ENCODE results near the gene UGT1A8.

Gene UGT1A8

DNA sequence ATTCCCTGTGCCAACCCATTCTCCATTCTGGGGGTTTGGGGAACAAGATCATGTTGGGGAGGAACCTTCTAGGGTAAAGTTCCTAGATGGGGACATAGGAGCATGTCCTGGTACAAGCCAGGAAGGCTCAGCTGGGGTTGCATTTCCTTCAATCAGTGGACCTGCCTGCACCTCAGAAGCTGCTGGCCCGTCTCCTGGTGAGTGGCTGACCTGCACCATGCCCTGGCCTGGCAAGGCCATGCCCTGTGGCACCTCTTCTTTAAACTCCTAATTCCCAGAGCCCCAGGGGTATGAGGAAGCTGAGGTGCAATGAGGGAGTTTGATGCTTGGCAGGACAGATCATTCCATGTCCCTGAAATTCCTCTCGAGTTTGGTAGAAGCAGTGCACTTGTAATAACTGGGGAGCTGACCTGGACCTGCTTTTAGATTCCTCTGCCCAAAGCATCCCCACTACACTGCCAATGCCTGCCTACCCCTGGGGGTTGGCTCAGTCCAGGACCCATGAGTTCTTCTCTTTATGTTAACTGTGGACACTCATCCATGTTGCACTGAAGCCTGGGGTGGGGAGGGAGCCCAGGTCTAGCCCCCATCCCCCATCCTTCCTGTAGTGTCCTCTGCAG, 186.0 kb downstream of the UGT1A8 start:
- DNase-seq = no peak

DNA sequence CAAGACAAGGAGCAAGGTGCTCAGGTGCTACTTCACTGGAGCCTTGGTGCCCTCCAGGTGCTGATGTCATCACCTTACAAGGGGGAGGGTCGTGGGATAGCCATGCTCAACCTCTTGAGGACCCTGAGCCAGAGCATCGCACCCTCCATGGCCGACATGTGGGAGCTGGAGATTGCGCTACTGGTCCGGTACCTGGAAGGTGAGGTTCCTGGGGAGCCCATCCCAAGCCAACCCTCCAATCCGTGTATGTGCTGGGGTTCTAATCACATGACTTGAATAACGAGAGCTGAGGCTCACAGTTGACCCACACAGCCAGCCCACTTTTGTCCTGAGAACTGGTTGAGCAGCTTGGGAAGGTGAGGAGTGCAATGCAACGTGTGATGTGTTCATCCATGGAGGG, 186.6 kb downstream of the UGT1A8 start:
- DNase-seq = no peak

DNA sequence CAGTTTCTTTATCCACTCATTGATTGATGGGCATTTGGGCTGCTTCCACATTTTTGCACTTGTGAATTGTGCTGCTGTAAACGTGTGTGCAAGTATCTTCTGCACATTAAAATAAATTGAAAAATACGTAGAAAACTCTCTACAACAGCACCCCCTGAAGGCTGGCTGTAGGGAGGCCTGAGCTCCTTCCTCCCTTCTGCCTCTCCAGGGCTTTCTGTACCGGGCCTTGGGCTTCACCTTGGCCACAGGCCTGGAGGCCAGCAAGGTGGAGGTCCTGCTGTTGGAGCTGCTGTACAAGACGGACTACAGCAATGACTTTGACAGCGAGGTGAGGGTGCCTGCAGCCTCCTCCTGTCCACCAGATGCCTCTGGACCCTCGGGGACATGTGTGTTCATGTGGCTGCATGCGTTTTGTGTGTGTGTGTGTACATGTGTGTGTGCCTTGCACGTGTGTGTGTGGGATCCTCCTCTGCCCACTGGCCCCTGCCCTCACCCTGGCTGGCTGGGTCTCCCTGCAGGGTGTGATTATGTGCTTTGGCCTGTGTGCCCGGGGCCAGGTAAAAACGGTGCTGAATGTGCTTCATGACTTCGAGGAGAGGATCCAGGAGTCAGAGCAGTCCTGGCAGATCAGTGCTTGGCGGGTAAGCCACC, 189.9 kb downstream of the UGT1A8 start:
- no peak for DNase-seq

DNA sequence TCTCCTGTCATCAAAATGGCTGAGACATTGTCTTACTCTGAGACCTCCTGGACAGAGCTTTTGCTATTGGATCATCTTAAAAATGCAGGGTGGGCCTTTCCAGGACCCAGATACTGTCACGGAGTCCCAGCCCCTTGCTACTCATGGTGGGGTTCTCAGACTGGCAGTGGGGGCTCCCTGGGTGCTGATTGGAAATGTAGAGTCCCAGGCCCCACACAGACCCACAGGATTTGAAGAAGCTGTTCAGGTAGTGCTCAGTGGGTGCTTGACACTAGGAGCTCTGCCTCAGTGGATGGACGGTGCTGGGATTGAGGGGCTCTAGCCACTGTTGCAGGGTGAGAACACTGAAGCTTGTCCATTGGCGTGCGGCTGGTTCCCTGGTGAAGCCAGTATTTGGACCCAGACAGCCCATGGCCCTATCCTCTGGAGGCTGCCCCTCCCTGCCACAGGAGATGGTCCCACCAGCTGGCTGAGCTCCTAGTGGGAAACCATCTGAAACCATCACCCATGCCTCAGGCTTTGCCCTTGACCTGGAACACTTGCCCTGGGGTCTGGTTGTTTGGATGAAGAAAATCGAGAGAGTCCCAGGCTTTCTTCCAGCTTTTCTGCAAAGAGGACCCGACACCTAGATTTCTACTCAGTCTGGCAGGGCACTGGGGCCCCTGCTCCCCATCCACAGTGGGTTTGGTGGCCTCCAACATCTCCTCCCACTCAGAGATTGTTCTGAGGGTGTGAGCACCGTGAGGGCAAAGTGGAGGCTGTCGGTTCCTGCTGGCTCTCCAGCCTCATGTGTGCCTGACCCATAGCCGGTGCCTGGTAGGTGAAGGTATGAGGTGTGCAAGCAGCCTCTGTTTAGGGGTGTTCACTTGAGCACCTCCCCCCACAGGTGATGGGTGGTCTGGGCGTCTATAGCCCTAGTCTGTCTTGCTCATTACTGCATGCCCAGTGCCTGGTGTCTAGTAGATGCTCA, 190.8 kb downstream of the UGT1A8 start:
- DNase-seq = no peak

DNA sequence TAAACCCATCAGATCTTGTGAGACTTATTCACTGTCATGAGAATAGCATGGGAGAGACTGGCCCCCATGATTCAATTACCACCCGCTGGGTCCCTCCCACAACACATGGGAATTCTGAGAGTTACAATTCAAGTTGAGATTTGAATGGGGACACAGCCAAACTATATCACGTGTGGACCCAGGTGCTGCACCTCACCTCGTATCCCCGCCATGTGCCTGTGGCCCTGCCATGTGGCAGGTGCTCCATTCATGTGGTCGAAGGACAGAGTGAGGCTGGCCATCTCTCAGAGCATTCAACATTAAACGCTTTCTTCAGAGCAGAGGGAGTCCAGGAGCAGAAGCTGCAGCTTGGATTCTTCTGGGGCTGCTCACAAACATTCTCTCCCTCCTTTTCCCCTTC, 193.0 kb downstream of the UGT1A8 start:
- DNase-seq = no peak

DNA sequence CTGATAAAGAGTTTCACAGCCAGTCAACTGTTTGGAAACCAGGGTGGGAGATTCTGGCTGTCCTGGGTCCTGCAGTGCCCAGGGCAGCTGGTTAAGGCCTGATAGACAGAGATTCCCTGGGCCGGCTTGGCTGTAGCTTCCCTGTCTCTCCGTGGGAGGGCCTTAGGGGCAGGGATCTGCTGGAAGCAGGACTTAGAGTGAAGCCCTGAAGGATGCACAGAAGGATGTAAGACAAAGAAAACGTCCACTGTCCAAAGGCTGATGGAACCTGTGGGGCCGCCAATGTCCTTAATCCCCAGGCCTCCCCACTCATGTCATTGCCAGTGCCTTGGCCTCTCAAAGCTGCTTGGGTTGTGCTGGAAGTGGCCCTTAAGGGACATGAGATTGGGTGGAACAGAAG, 193.7 kb downstream of the UGT1A8 start:
- no peak for DNase-seq

DNA sequence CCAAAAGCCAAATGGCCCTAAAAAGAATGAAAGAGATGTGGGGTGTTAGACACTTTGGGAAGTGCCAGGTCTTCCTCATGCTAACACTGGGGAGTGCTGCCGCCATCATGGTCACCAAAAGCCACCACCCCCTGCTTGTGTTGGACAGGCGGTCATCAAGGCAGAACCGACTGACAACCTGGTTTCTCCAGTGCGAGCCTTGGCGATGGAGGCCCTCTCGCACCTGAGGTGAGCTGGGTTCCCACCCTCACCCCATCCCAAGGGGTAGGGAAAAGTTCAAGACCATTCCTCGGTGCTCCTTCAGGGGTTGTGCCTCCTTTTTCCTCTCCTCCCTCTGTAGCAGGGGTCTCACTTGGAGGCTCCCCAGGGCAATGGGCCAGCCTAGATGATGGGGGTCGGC, 194.3 kb downstream of the UGT1A8 start:
- no peak for DNase-seq

DNA sequence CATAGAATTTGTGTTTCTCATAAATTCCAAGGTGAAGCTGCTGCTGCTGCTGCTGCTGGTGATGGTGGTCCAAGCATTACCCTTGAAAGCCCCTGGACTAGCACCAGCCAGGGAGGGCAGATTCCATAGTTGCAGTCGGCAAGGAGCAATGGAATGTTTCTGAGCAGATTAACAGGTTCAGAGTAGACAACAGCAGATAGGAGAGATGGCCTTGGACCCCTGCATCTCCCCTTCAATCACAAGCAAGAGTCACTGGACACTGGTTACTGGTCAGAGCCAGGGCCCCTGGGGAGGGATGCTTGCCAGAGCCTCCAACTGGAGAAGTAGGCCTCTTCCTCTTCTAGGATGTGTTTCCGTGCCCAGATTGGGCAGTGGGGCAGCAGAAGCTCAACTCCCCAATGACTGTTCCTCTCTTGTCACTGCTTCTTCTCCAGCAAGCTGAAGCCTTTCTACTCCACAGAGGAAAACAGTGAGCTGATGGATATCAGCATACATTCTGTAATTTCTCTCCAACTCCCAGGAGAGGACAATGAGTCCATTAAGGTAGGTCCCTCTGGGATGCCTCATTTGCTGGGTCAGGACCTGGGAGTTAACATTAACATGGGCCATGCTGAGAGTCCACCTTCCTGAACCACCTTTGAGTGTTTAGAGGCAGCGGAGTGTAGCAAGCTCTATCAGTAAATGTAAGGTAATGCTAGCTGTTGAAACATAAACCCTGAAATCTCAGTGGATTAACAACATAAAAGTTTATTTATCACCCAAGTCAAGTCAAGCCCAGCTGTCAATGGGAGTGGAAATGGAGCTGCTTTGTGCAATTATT, 196.0 kb downstream of the UGT1A8 start:
- no peak for DNase-seq

DNA sequence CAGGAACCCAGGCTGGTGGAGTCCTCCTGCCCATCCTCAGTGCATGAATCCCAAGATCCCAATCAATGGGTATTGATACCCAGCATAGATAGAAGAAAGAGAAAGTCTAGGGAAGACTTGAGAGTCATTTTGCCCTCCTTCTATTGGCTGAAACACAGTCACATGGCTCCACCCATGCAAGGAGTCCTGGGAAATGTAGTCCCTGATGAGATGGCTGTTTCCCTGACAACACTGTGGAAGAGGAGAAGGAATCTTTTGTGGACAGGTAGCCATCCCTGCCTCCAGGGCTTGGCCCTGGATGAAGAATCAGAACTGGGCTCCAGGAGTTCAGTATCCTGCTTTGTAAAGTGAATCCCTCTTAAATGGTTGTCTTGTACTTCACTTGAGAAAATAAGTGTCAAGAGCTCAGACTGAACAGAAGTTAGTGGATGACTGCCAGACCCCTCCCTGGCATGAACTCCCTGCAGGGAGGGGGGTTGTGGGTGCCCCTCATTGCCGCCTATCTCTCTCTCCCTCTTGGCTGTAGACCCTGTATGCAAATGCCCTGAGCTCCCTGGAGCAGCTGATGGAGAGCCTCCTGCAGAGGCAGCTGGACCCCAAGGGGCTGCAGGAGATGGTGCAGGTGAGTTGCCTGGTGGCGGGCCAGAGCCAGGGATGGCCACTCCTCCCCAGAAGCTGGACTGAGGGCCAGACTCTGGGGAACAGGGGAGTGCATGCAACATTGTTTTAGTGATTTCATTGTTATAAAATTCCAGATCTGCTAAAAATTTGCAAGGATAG, 196.8 kb downstream of the UGT1A8 start:
- no peak for DNase-seq

DNA sequence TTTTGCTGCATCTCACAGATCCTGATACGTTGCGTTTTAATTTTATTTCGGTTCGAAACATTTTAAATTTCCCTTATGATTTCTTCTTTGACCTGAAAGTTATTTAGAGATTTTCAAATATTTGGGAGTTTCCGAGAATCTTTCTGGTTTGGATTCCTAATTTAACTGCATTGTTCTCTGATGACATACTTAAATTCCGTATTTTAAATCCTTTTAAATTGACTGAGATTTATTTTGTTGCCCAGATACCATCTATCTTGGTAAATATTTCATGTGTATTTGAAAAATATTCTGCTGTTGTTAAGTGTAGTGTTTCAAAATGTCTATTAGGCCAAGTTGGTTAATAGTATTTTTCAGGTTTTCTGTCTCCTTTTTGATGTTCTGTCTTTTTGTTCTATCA, 198.4 kb downstream of the UGT1A8 start:
- DNase-seq = no peak

DNA sequence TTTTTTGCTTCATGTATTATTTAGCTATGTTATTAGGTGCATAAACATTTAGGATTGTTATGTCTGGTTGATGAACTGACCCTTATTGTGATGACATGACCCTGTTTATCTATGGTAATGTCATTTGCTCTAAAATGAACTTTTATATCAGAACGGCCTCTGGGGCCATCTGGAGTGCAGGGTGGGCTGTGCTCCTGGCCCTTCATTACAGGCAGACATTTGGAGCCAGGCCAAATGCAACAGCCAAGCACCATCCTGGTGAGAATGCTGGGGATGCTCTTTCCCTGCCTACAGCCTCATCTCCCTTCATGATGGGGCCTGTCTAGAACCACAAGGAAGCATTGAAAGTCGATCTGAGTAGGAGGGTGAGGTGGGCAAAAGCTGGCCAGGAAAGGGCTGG, 198.9 kb downstream of the UGT1A8 start:
- no peak for DNase-seq

DNA sequence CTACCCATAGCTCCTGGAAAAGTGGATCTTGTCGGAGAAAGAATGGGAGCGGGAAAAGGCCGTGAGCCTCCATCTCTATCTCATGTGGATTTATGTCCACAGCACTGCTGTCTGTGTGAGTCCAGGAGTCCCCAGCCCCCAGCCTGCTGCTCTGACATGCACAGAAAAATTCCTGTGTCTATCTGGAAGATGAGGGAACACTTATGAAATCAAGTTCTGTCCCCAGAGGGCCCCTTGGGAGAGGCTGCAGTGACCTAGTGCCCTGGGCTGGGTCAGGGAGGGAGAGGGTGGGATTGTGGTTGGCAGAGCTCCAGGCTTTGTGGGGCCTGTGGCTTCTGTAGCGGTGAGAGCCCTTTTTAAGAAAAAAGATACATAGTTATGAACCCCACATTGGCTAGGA, 199.3 kb downstream of the UGT1A8 start:
- DNase-seq = no peak

DNA sequence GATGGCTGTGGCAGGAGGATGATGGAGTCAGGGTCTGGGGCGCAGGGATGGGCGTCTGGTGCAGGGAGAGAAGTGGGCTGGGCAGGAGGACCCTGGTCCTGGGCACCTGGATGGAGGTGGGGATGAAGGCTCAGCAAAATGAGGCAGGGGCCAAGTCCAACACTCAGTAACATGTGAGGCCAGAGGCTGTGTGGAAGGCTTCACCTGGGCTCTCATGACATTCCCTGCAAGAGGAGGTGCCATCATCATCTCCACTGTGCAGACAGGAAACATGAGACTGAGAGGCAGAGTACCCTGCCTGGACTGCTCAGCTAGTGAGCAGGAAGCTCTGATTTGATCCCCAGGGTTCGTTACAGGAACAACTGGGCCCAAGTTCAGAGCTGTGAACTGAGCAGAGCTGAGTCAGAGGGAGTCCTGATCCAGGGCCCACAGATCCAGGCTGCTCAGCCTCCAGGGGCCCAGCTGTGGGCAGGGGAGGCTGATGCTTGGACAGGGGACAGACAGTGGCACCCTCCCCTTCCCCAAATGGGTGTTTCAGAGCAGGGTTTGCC, 200.0 kb downstream of the UGT1A8 start:
- DNase-seq = no peak

DNA sequence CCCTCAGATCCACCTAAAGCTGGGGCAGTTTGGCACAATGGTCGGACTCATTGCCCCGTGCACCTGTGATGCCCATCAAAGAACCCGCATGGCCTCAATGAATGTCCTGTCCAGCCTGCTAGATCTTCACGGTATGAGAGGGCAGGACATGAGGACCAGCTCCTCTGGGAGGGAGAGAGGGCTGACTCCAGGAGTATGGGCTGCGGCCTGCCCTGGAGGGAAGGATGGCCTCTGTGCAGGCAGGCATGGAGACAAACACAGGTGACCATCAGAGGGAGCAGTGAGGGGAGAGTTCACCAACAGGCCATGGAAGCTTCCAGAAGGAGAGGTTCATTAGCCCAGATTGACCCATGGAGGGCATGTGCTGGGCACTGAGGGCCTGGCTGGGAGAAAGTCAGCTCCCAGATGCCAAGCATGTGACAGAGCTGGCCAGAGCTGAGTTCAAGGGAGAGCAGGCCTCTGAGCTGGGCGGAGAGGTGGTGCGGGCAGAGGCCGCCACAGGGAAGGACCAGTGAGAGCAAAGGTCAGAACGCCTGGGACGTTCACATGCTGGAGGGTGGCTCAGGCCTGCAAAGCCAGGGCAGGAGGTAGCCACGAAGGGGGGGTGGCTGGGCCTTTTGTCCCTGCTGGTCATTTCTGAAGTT, 200.7 kb downstream of the UGT1A8 start:
- DNase-seq = no peak

DNA sequence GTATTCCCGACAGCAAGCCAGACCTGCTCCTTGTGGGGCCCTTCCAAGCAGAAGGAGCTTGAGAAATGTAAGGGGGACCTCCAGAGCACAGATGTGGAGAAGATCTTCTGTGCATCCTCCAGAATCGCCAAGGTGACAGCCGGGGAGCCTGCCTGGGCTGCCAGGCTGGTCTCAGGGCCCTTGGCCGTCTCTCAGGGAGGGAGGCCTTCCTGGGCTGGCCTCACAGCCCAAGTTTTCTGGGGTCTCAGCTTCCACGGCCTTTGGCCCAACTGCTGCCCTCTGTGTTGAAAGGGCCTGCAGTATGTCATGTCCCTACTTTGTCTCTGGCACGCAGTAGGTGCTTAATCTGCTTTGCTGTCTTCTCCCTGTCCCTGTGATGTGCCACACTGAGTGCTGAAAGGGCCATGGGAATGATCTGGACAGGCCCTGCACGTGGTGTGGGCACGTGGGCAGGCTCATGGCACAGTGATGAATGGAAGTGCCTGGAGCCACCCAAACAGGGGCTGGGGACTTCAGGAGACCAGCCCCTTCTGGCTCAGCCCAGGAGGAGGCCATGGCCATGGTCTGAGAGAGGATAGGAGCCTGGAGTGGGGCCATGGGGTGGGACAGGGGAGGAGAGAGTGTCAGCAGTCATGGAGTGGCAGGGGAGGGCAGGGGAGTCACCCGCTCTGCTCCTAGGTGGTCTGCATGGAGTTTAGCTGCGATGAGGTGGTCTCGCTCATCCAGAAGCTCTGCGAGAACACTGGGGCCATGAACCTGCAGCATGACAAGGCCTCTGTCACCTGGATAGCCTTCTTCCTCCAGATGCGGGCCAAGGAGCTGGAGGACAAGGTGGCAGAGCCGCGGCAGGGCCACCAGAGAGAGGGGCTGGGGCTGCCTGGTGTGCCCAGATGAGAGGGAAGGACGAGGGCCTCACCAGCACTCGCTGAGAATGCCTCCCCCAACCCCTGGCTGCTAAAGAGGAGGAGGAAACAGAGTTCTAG, 201.5 kb downstream of the UGT1A8 start:
- DNase-seq = no peak

DNA sequence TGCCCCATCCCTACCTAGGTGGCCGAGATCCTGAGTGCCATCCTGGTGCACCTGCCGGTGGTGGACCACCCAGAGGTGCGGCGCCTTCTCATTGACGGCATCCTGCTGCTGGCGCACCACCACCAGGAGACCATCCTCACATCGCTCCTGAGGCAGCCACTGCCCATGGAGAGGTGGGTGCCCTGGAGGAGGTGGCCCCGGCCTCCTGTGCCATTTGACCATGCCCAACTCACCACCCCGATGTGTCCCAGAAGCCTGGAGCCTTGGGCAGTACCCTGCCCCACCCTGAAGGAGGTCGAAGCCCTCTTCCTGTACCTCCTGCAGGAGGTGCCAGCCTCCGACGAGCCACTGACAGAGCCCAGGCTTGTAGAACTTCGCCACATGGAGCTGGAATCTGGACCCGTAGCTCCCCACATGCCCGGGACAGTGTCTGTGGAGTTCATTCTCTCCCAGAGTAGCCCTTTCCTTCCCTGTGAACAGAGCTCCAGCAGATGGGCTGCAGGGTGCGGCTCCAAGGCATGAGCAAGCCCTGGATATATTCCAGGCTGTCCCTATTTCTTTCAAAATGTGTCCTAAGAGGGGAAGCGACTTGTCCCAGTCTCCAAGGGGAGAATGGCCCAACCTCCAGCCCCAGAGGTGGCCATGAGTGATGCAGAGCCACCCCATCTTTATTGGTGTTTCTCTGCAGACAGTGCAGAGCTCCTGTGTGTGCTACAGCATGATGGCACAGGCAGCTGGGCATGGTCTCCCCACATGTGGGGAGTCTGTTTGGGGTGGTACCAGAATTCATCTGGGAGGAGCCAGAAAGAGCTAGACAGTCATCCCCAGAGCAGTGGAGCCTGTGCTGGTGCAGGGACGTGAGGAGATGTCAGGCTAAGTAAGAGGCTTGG, 202.7 kb downstream of the UGT1A8 start:
- no peak for DNase-seq

DNA sequence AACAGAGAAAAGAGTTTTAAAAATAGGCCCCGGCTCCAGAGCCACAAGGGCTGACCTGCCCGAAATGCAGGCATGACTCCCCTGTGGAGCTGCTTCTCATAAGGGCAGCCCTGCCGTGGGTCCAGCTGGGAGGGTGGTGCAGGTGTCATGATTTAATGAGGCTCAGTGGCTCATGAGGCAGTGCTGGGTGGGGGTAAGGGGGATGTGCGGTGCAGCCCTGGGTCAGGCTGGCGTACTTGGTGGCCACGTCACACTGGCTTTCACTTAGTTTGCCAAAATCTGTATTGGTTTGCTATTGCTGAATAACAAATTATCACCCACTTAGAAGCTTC, 203.3 kb downstream of the UGT1A8 start:
- no peak for DNase-seq

DNA sequence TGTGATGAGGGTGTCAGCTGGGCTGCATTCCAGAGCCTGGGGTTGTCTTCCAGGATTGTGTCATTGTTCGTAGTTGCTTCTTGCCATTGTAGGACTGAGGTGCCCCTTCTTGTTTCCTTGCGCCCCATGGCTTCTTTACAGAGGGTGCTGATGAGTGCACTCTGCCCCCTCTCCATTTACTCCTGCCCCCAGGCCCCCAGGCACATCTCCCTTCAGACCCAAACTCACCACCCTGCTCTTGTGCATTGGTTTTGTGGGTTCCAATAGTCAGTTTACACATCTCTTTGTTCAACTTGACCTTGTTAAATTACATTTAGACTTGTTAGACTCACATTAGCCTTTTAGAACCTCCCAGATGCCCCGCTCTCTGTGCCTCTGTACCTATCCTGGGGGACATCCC, 203.8 kb downstream of the UGT1A8 start:
- DNase-seq = no peak

DNA sequence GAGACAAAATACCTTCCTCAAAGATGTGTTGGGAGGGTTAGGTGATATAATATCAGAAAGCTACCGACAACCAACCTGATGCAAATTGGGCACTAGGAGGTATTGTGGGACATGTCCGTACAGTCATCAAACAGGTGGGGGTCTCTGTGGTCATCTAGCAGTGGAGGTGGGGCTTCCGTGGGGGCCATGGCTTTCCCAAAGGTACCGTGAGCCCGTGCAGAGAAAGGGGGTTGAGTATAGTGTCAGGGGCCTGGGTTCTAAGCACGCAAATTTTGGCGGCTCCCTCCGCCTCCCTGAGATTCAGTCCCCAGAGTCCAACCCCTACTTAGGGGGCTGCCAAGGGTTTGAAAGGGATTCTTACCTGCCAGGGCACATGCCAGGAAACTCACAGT, 204.3 kb downstream of the UGT1A8 start:
- DNase-seq = no peak
